IPS-18a (cell line): ENCODE results near the gene SEPHS1.
A peak's percentile ranks its signal among the peaks of the same experiment; 100 is the strongest.

Source experiments
- H3K27ac ChIP-seq: one replicate; pipeline ENCODE4 v1.5.1; 2013; ENCODE audit warnings: low read length
- H3K27me3 ChIP-seq: one replicate; pipeline ENCODE4 v1.6.1; 2013; ENCODE audit warnings: mild to moderate bottlenecking, low read length; ENCODE audit not compliant: control insufficient read depth, insufficient read depth
- H3K36me3 ChIP-seq: one replicate; pipeline ENCODE4 v1.6.1; 2013; ENCODE audit warnings: low read depth, low read length; ENCODE audit not compliant: control insufficient read depth
- H3K4me1 ChIP-seq: one replicate; pipeline ENCODE4 v1.6.1; 2013; ENCODE audit warnings: low read depth, low read length; ENCODE audit not compliant: control insufficient read depth
- H3K4me3 ChIP-seq: one replicate; pipeline ENCODE4 v1.5.1; 2013; ENCODE audit warnings: low read length
- H3K9ac ChIP-seq: one replicate; pipeline ENCODE4 v1.6.1; 2013; ENCODE audit warnings: mild to moderate bottlenecking, low read length, moderate library complexity
- H3K9me3 ChIP-seq: one replicate; pipeline ENCODE4 v1.6.1; 2013; ENCODE audit warnings: low read depth, low read length; ENCODE audit not compliant: control insufficient read depth

Gene SEPHS1

DNA sequence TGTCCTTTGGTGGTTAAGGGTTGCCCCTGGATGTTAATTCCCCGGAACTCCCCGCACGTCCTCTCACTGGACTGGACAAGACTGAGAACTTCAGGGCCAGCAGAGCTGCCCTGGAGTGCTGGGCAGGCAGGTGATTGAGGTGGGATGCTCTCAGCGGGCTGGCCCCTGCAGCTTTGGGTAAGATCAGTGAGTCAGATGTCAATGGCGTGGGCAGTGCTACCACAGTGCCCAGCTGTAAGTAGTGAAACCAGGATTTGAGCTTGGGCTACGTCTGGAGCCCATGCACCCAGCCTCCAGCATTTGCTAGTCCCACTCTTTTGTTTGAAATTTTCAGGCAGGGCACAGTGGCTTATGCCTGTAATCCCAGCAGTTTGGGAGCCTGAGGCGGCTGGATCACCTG, 6.7 kb upstream of the SEPHS1 start:
- Histone ChIP-seq H3K36me3 (no peaks in the 10 kb centered on the region), H3K9ac (no peak overlapping the region), H3K4me3 (no peak overlapping the region), H3K4me1 (peaks cover 35% of the 10 kb centered on the region), H3K27me3 (peaks cover 11% of the 10 kb centered on the region), H3K27ac (no peak overlapping the region), H3K9me3 (no peaks in the 10 kb centered on the region)

DNA sequence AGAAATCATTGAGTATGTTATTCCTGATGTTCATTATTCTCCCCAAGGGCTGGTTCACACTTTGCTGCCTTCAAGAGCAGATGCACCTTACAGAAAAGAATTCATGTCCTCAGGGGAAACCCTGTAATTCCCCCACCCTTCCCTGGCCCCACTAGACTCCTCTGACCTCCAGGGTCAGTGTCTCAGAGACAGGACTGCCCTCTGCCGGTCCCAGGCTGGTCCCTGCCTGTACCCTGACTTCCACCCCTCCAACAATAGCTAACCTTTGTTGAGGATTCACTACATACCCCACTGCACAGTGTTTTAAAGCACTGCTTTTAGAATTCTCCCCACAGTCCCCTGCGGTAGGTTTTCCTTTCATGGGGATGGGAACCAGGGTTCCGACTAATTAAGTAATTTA, 4.4 kb upstream of the SEPHS1 start:
- peak overlapping the region; percentile 74 for H3K4me3 ChIP-seq
- H3K4me1 ChIP-seq, result peaks cover 35% of the 10 kb centered on the region
- no peaks in the 10 kb centered on the region for H3K9me3 ChIP-seq
- H3K27me3 ChIP-seq, result peaks cover 11% of the 10 kb centered on the region
- no peaks in the 10 kb centered on the region for H3K36me3 ChIP-seq
- no peak overlapping the region for H3K27ac ChIP-seq
- no peak overlapping the region for H3K9ac ChIP-seq

DNA sequence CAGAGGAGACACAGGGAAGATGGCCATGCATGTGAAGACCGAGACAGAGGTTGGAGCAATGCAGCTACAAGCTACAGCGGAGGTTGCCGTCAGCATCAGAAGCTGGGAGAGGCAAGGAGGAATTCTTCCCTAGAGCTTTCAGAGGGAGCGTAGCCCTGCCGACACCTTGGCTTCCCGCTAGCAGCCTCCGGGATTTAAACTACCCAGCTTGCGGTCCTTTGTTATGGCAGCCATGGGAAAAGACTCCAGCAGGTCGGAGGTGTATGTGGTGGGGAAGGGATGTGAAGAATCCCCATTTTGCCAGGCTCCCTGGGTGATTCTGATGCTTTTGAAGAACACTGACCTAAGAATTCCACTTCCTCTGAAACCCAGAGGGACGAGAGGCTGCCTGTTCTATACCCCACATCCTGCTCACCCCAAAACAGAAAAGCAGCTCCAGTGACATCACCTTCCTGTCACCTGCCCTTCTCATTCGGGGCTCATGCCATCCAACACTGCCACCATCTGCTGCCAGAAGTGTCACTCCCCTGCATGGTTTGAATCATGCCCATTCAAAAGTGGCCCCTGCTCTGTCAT, 3.3 kb upstream of the SEPHS1 start:
- H3K27ac ChIP-seq, result peak overlapping the region; percentile 98
- no peaks in the 10 kb centered on the region for H3K9me3 ChIP-seq
- peaks cover 11% of the 10 kb centered on the region for H3K27me3 ChIP-seq
- peaks cover 35% of the 10 kb centered on the region for H3K4me1 ChIP-seq
- H3K4me3 ChIP-seq, result peak overlapping the region; percentile 74
- peak overlapping the region; percentile 99 for H3K9ac ChIP-seq
- no peaks in the 10 kb centered on the region for H3K36me3 ChIP-seq

DNA sequence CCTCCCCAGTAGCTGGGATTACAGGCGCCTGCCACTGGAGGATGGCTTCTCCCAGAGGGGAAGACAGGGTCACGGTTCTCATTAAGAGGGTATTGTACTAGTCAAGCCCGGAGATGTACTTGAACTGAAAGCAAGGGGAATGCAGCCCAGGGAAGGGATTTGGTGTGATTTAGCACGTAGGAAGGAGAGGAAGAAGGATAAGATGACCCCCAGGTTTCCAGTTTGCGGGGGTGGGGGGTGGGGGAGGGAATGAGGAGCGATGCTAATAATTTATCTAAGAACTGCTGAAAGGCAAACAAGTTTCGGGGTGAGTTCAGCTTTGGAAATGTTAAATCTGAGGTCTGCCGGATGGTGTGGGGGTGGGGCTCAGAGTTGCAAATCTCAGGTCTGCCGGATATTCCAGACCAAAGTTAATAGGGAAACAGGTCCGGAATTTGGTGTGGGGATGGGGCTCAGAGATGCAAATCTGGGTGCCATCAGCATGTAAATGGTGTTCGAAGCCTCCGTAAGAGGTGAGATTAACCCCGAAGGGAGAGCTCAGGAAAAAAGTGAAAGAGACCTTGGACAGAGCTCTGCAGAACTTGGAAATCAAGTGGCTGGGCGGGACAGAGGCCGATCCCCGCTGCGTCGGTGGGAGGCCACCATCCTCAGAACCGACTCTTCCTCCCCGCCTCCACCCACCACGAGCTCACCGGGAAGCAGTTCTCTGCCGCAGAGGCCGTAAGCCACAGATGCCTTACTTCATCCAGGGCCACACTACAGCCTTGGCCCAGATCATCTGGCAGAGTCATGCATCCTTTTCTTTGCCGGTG, 1.6 kb upstream of the SEPHS1 start:
- H3K4me1 ChIP-seq, result peaks cover 43% of the 10 kb centered on the region
- H3K4me3 ChIP-seq, result peak overlapping the region; percentile 74
- H3K9me3 ChIP-seq, result no peaks in the 10 kb centered on the region
- peak overlapping the region; percentile 99 for H3K9ac ChIP-seq
- H3K27ac ChIP-seq, result peak overlapping the region; percentile 98
- H3K27me3 ChIP-seq, result peaks cover 11% of the 10 kb centered on the region
- H3K36me3 ChIP-seq, result no peaks in the 10 kb centered on the region

DNA sequence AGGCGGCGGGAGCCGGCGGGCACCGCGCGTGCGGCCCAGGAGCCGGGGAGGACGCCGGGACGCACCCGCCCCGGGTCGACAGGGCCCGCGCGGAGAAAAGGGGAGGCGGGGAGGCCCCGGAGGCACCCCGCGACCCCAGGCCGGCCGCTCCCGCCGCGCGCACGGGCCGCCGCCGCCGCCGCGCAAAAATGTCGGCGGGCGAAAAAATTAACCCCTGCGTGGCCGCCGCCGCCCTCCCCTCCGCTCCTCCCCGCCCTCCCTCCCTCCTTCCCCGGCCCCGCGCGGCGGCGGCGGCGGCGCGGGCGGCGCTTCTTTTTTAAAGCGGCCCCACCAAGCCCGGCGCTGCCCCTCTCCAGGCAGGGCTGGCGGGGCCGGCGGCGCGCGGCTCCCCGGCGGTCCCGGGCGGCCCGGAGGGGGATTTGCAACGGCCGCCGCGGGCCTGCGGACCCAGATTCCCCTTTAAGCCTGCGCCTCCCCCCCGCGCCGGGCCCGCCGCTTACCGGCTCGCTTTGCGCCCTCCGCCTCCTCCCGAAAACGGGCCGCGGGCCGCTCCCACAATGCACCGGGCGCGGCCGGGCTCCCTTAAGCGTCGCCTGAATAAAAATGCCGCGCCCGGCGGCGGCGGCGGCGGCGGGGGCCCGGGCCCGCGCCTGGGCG, 465 bp downstream of the SEPHS1 start:
- H3K27me3 ChIP-seq, result peaks cover 11% of the 10 kb centered on the region

DNA sequence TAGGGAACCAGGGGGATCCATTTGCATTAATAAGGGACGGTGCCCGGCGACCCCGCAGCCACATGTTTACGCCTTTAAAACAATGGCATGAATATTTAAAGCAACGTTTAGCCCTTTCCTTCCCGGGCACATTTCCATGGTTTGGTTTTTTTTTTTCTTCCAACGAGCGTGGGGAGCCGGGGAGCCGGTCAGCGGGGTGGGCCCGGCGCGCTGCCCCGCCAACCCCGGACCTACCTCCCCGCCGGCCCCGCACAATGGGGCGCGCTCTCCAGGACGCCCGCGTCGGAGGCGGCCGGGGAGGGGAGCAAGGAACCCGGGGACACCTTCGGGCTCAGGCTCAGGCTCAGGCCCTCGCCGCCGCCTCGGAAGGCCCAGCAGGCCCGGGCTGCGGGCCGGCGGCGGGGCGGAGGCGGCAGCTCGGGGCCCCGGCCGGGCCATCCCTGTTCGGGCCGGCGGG, 1.0 kb downstream of the SEPHS1 start:
- peaks cover 38% of the 10 kb centered on the region for H3K4me1 ChIP-seq
- H3K9ac ChIP-seq, result peak overlapping the region; percentile 89
- peak overlapping the region; percentile 59 for H3K27ac ChIP-seq
- peak overlapping the region; percentile 77 for H3K4me3 ChIP-seq
- peaks cover 17% of the 10 kb centered on the region for H3K36me3 ChIP-seq
- peaks cover 11% of the 10 kb centered on the region for H3K27me3 ChIP-seq
- no peaks in the 10 kb centered on the region for H3K9me3 ChIP-seq

More for the DNA sequence above, 465 bp downstream of the SEPHS1 start:
- H3K4me1 ChIP-seq, result peaks cover 43% of the 10 kb centered on the region
- no peak overlapping the region for H3K9ac ChIP-seq
- H3K4me3 ChIP-seq, result no peak overlapping the region
- H3K27ac ChIP-seq, result no peak overlapping the region
- peaks cover 15% of the 10 kb centered on the region for H3K36me3 ChIP-seq
- no peaks in the 10 kb centered on the region for H3K9me3 ChIP-seq

DNA sequence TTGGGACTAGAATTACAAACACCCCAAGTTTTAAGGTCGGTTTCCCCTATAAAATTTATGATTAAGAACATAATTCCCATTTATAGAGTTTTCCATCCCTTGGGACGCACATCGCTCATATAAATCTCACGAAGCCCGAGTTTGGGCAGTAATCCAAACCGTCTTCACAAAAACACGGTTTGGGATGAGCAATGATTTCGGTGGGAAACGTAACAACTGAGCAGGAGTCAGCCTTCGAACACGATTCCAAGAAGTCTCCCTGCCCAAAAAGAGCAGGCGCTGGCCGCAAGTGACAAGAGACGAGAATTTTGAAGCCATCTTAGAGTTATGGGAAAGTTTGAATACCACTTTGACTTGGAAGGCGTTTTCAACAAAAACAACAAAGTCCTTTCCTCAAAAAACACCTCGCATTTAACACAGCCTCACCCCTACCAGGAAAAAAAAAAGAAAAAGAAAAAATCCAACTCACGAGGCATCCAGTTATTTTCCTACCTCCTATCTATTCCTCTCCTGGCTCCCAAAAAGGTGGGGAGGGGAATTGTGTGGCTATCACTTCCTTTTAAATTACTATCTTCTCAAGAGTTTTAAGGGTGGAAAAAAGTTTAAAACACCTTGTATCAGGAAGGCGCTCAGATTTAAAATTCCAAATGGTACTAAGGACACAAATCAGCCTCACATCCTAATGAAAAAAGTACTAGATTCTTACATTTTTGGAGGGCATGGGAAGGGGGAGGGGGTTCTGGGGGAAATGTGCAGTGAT, 1.6 kb downstream of the SEPHS1 start:
- peaks cover 32% of the 10 kb centered on the region for H3K4me1 ChIP-seq
- H3K4me3 ChIP-seq, result peak overlapping the region; percentile 77
- peak overlapping the region; percentile 59 for H3K27ac ChIP-seq
- H3K27me3 ChIP-seq, result peaks cover 11% of the 10 kb centered on the region
- H3K9ac ChIP-seq, result peak overlapping the region; percentile 89
- H3K9me3 ChIP-seq, result no peaks in the 10 kb centered on the region
- peaks cover 17% of the 10 kb centered on the region for H3K36me3 ChIP-seq

DNA sequence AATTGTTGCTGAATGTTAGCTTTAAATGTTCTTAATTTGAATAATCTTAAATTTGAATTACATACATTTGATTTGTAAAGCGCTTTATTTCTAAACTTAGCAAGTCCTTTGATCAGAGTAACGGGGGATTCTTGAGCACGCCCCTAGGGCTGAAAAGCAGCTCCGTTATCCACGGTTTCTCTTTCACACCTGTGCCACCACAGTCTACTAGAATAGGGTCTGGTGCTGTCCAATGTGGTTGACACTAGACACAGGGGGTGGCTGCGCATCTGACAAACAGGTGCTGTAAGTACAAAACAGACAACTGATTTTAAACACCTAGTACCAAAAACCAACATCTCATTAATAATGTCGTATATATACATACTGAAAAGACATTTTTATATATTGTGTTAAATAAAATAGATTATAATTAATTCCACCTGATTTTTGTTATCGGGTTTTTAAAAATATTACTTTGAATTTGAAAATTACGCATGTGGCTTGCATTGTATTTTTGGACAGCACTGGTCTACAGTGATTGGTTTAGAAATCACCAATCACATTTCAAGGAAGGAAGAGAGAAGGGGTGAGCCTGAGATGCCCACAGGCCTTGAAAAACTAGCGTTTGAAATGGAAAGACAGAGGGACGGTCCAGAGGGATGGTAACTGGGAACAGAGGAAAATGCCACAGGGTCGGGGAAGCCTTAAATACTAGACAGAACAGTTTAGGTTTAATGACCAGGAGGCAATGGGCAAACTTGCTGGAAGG, 7.3 kb downstream of the SEPHS1 start:
- H3K4me1 ChIP-seq, result peaks cover 40% of the 10 kb centered on the region
- no peak overlapping the region for H3K9ac ChIP-seq
- no peaks in the 10 kb centered on the region for H3K9me3 ChIP-seq
- H3K4me3 ChIP-seq, result no peak overlapping the region
- H3K27ac ChIP-seq, result no peak overlapping the region
- no peaks in the 10 kb centered on the region for H3K27me3 ChIP-seq
- H3K36me3 ChIP-seq, result peaks cover 68% of the 10 kb centered on the region

DNA sequence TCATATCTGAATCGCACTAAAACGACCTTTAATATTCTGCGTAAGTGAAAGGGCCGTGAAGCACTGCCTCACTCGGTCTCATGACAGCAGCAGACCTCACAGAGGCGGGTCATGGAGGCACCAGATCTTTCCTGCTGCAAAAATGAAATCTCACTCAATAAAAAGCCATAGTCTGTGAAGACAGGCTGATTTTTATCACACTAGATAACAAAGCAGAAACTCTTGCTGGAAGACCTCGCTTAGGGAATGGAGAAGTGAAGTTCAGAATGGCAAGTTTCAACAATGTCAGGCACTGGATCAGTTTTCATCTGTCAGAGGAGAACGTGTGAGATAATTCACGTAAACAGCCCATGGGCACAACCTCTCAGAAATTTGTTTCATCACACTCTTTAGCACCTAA, 8.0 kb downstream of the SEPHS1 start:
- H3K27me3 ChIP-seq, result no peaks in the 10 kb centered on the region
- H3K4me3 ChIP-seq, result no peak overlapping the region
- peaks cover 75% of the 10 kb centered on the region for H3K36me3 ChIP-seq
- peaks cover 36% of the 10 kb centered on the region for H3K4me1 ChIP-seq
- no peaks in the 10 kb centered on the region for H3K9me3 ChIP-seq
- no peak overlapping the region for H3K27ac ChIP-seq
- H3K9ac ChIP-seq, result no peak overlapping the region

DNA sequence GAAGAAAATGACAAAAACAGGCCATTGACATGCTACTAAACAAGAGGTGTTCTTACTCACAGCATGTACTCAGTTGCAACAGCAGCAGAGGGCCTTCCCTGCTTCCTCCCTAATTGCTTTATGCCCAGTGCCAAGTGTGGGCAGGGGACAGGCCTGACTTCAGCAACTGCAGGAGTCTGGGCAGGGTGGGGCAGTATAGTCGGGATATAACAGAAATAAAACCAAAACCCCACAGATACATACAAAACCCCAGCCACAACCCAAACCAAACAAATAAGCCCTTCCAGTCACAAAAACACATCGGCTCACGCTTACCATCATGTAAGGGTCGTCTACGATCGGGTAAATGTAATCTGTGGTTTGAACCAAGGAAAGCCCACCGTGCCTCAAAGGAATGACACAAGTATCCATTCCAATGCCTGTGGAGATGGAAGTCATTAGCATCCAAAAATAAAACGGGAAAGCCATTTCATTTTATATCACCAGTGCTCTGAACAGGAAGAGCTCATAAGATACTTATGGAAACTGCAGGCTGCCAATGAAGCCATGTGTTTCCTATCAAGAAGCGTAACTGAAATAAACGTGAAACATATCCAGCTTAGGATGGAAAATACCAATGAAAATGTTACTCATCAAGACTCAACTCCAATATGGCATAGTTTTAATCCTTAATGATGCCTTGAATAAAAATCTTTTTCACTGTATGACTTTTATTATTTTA, 9.5 kb downstream of the SEPHS1 start:
- Histone ChIP-seq H3K4me1 (peaks cover 26% of the 10 kb centered on the region), H3K27ac (no peak overlapping the region), H3K27me3 (no peaks in the 10 kb centered on the region), H3K9ac (no peak overlapping the region), H3K36me3 (peaks cover 84% of the 10 kb centered on the region), H3K9me3 (no peaks in the 10 kb centered on the region), H3K4me3 (no peak overlapping the region)
